Liver (tissue), 9 donors: ENCODE measurements around the gene IKZF3. TPM values are rescaled to one million over a fixed set of nuclear protein-coding genes. Genes with fewer than 3 reads are reported as not detected.

Experiments
- DNase-seq: peaks from one replicate; pipeline ENCODE4 v3.0.0-alpha.2; 2017; ENCODE audit warnings: low spot score
- H3K27ac ChIP-seq, 2 donors: one replicate each; pipeline ENCODE4 v1.7.0; 2013; ENCODE audit warnings: inconsistent platforms in 2 of 2, low read length in 2 of 2, control low read depth in 1 of 2, low read depth in 1 of 2, mild to moderate bottlenecking in 1 of 2
- H3K27me3 ChIP-seq, 4 donors: one replicate each; pipeline versions ENCODE4 v1.6.1 to v1.7.0; 2013; ENCODE audit warnings: low read length in 3 of 4, inconsistent platforms in 1 of 4, mild to moderate bottlenecking in 1 of 4, moderate library complexity in 1 of 4; ENCODE audit not compliant: control insufficient read depth in 4 of 4, insufficient read depth in 4 of 4
- H3K36me3 ChIP-seq, 4 donors: one replicate each; pipeline versions ENCODE4 v1.6.1 to v1.7.0; 2013; ENCODE audit warnings: low read length in 3 of 4, mild to moderate bottlenecking in 3 of 4, low read depth in 1 of 4, moderate library complexity in 1 of 4; ENCODE audit not compliant: control insufficient read depth in 4 of 4, insufficient read depth in 3 of 4
- H3K4me1 ChIP-seq, 4 donors: one replicate each; pipeline versions ENCODE4 v1.6.1 to v1.7.0; 2013; ENCODE audit warnings: low read length in 3 of 4, mild to moderate bottlenecking in 3 of 4, moderate library complexity in 1 of 4; ENCODE audit not compliant: control insufficient read depth in 4 of 4, insufficient read depth in 4 of 4
- H3K4me3 ChIP-seq, 3 donors: one replicate each; pipeline versions ENCODE4 v1.6.1 to v1.7.0; 2013; ENCODE audit warnings: low read length in 3 of 3, control low read depth in 1 of 3, low read depth in 1 of 3, mild to moderate bottlenecking in 1 of 3
- H3K9ac ChIP-seq, 2 donors: one replicate each; pipeline ENCODE4 v1.7.0; 2013; ENCODE audit warnings: low read length in 2 of 2, mild to moderate bottlenecking in 2 of 2, moderate library complexity in 2 of 2, control low read depth in 1 of 2, low read depth in 1 of 2
- H3K9me3 ChIP-seq, 4 donors: one replicate each; pipeline versions ENCODE4 v1.6.1 to v1.7.0; 2013; ENCODE audit warnings: low read length in 3 of 4; ENCODE audit not compliant: control insufficient read depth in 4 of 4
- CTCF ChIP-seq: fragments of 150-350 bp; IDR thresholded peaks from 2 replicates; pipeline ENCODE4 v1.5.1; 2017; ENCODE audit warnings: improper control_type of control experiment, low read depth, low read length; ENCODE audit not compliant: missing input control
- EGR1 ChIP-seq, 2 donors: IDR thresholded peaks; 2 replicates each; pipeline ENCODE4 v1.6.1; 2016 to 2018; ENCODE audit warnings: antibody characterized with exemption in 2 of 2, low read depth in 2 of 2
- FOXA1 ChIP-seq: IDR thresholded peaks from 2 replicates; pipeline ENCODE4 v1.6.1; 2016; ENCODE audit warnings: antibody characterized with exemption
- FOXA2 ChIP-seq: IDR thresholded peaks from 2 replicates; pipeline ENCODE4 v1.6.1; 2016; ENCODE audit warnings: antibody characterized with exemption
- GABPA ChIP-seq, 2 donors: IDR thresholded peaks in 1 of 2; conservative IDR thresholded peaks in 1 of 2; 2 replicates each; pipeline ENCODE4 v1.6.1; 2016; ENCODE audit warnings: antibody characterized with exemption in 2 of 2, mild to moderate bottlenecking in 1 of 2, moderate library complexity in 1 of 2
- HNF4A ChIP-seq, 2 donors: conservative IDR thresholded peaks; 2 replicates each; pipeline ENCODE4 v1.6.1; 2016; ENCODE audit warnings: antibody characterized with exemption in 2 of 2, mild to moderate bottlenecking in 2 of 2
- HNF4G ChIP-seq: IDR thresholded peaks from 2 replicates; pipeline ENCODE4 v1.6.1; 2016; ENCODE audit warnings: antibody characterized with exemption
- JUND ChIP-seq, 2 donors: IDR thresholded peaks; 2 replicates each; pipeline ENCODE4 v1.6.1; 2016; ENCODE audit warnings: antibody characterized with exemption in 2 of 2
- MAX ChIP-seq: IDR thresholded peaks from 2 replicates; pipeline ENCODE4 v1.6.1; 2016; ENCODE audit warnings: antibody characterized with exemption
- RAD21 ChIP-seq, 2 donors: IDR thresholded peaks; 2 replicates each; pipeline ENCODE4 v1.6.1; 2016; ENCODE audit warnings: antibody characterized with exemption in 2 of 2, mild to moderate bottlenecking in 2 of 2
- RXRA ChIP-seq, 2 donors: IDR thresholded peaks; 2 replicates each; pipeline ENCODE4 v1.6.1; 2017 to 2018; ENCODE audit warnings: antibody characterized with exemption in 2 of 2, mild to moderate bottlenecking in 1 of 2
- SP1 ChIP-seq: IDR thresholded peaks from 2 replicates; pipeline ENCODE4 v1.6.1; 2018; ENCODE audit warnings: antibody characterized with exemption, mild to moderate bottlenecking
- TAF1 ChIP-seq: conservative IDR thresholded peaks from 2 replicates; pipeline ENCODE4 v1.6.1; 2016; ENCODE audit warnings: antibody characterized with exemption, mild to moderate bottlenecking
- YY1 ChIP-seq: IDR thresholded peaks from 2 replicates; pipeline ENCODE4 v1.6.1; 2016; ENCODE audit warnings: antibody characterized with exemption, mild to moderate bottlenecking
- WGBS: extraction: QIAGEN DNeasy Blood & Tissue Kit; methylation state at CpG from one replicate; pipeline ENCODE4 v1.1.7; 2013; 5-methylcytosine and 5-hydroxymethylcytosine counted together
- polyA plus RNA-seq, 2 donors: library from polyadenylated mRNA; stranded (reverse) in 1 of 2; unstranded in 1 of 2; fragments of 200-250 nt in 1 of 2; fragments of >200 nt in 1 of 2; fragmentation: Nextera tagmentation in 1 of 2; extraction: Ambion mirVana in 1 of 2; gene quantifications; one replicate each; pipeline versions ENCODE4 v1.2.1 to v1.2.3, GENCODE V29; 2013 to 2015
- total RNA-seq, 2 donors: library from RNA; depleted of rRNA; stranded (reverse); fragments of >200 nt; gene quantifications; one replicate each; pipeline ENCODE4 v1.2.3, GENCODE V29; 2014
- TF ChIP-seq, protein P1 (sequence below): IDR thresholded peaks from 2 replicates; pipeline ENCODE4 v1.6.1; 2016; ENCODE audit warnings: antibody characterized with exemption, mild to moderate bottlenecking
- TF ChIP-seq, protein P2 (sequence below): IDR thresholded peaks from 2 replicates; pipeline ENCODE4 v1.6.1; 2016; ENCODE audit warnings: antibody characterized with exemption
- donor health status: healthy.
- donor health status: healthy.
- donor health status: healthy.
- donor health status: healthy.
- donor health status: healthy.

The IKZF3 gene
- total and polyA plus RNA-seq, 4 donors: 0.32 to 2.3 (median 0.83) TPM

- DNase-seq: no peak
- no peaks in the 10 kb centered on the region for H3K27me3 ChIP-seq
- H3K27ac ChIP-seq: no peak overlapping the region
- no peak overlapping the region for H3K4me3 ChIP-seq
- H3K9ac ChIP-seq: no peak overlapping the region
- peaks cover 0 to 5% (median under 1%) of the 10 kb centered on the region in 4 donors for H3K36me3 ChIP-seq
- peaks cover 2 to 14% (median 4%) of the 10 kb centered on the region in 4 donors for H3K4me1 ChIP-seq
- H3K9me3 ChIP-seq: no peaks in the 10 kb centered on the region
- no peak for TF ChIP-seq FOXA1
- TF ChIP-seq MAX: no peak
- TF ChIP-seq, protein P1, sequence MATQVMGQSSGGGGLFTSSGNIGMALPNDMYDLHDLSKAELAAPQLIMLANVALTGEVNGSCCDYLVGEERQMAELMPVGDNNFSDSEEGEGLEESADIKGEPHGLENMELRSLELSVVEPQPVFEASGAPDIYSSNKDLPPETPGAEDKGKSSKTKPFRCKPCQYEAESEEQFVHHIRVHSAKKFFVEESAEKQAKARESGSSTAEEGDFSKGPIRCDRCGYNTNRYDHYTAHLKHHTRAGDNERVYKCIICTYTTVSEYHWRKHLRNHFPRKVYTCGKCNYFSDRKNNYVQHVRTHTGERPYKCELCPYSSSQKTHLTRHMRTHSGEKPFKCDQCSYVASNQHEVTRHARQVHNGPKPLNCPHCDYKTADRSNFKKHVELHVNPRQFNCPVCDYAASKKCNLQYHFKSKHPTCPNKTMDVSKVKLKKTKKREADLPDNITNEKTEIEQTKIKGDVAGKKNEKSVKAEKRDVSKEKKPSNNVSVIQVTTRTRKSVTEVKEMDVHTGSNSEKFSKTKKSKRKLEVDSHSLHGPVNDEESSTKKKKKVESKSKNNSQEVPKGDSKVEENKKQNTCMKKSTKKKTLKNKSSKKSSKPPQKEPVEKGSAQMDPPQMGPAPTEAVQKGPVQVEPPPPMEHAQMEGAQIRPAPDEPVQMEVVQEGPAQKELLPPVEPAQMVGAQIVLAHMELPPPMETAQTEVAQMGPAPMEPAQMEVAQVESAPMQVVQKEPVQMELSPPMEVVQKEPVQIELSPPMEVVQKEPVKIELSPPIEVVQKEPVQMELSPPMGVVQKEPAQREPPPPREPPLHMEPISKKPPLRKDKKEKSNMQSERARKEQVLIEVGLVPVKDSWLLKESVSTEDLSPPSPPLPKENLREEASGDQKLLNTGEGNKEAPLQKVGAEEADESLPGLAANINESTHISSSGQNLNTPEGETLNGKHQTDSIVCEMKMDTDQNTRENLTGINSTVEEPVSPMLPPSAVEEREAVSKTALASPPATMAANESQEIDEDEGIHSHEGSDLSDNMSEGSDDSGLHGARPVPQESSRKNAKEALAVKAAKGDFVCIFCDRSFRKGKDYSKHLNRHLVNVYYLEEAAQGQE: no peak
- no peak for TF ChIP-seq RAD21 (IDR thresholded peaks at IDR 0.05)
- no peak for TF ChIP-seq JUND (IDR thresholded peaks at IDR 0.05)
- no peak for TF ChIP-seq CTCF
- WGBS: 73% methylated on average over 10 of the region's 10 CpGs
These were observed 112.5 kb downstream of the IKZF3 start for GRCh38 chr17:39751637-39752036.

GRCh38 chr17:39751016-39751543, 113.0 kb downstream of the IKZF3 start:
- H3K36me3 ChIP-seq: peaks cover 0 to 6% (median under 1%) of the 10 kb centered on the region in 4 donors
- H3K27ac ChIP-seq: no peak overlapping the region
- no peaks in the 10 kb centered on the region for H3K27me3 ChIP-seq
- no peaks in the 10 kb centered on the region for H3K9me3 ChIP-seq
- no peak overlapping the region for H3K9ac ChIP-seq
- H3K4me1 ChIP-seq: peaks cover 2 to 14% (median 4%) of the 10 kb centered on the region in 4 donors
- 80% methylated on average over 5 of the region's 5 CpGs for WGBS
- no peak overlapping the region for H3K4me3 ChIP-seq
- DNase-seq: no peak
- TF ChIP-seq FOXA2 (no peak), TAF1 (no peak), GABPA (IDR thresholded peaks at IDR 0.05 in 1 of 2, conservative IDR thresholded peaks at IDR 0.05 in 1 of 2) (no peak), SP1 (no peak), FOXA1 (no peak), EGR1 (IDR thresholded peaks at IDR 0.05; ENCODE audit: low read depth in 2 of 2) (no peak), YY1 (no peak), HNF4A (conservative IDR thresholded peaks at IDR 0.05) (no peak), RXRA (IDR thresholded peaks at IDR 0.05) (no peak), HNF4G (no peak), MAX (no peak)
- TF ChIP-seq, protein P2, sequence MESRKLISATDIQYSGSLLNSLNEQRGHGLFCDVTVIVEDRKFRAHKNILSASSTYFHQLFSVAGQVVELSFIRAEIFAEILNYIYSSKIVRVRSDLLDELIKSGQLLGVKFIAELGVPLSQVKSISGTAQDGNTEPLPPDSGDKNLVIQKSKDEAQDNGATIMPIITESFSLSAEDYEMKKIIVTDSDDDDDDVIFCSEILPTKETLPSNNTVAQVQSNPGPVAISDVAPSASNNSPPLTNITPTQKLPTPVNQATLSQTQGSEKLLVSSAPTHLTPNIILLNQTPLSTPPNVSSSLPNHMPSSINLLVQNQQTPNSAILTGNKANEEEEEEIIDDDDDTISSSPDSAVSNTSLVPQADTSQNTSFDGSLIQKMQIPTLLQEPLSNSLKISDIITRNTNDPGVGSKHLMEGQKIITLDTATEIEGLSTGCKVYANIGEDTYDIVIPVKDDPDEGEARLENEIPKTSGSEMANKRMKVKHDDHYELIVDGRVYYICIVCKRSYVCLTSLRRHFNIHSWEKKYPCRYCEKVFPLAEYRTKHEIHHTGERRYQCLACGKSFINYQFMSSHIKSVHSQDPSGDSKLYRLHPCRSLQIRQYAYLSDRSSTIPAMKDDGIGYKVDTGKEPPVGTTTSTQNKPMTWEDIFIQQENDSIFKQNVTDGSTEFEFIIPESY: no peak
- TF ChIP-seq, protein P1: no peak
